Neural crest cell (in vitro differentiated cells): ENCODE measurements around the gene BEST1. TPM values are rescaled to one million over a fixed set of nuclear protein-coding genes. Genes with fewer than 3 reads are reported as not detected.

Experiments used
- DNase-seq: peaks from one replicate; pipeline ENCODE4 v3.0.0; 2021; ENCODE audit warnings: low read depth, mixed read lengths, low spot score
- H3K27ac Mint-ChIP-seq: one replicate; pipeline ENCODE4 v1.8.0; 2021; ENCODE audit warnings: mild to moderate bottlenecking, mixed read lengths; ENCODE audit not compliant: unreplicated experiment
- H3K27me3 Mint-ChIP-seq: 2 replicates; pipeline ENCODE4 v1.8.0; 2021; ENCODE audit warnings: low read depth, mild to moderate bottlenecking, mixed read lengths
- H3K36me3 Mint-ChIP-seq: 2 replicates; pipeline ENCODE4 v1.8.0; 2021; ENCODE audit warnings: low read depth, mild to moderate bottlenecking, mixed read lengths
- H3K4me1 Mint-ChIP-seq: 2 replicates; pipeline ENCODE4 v1.8.0; 2021; ENCODE audit warnings: mixed read lengths
- H3K4me3 Mint-ChIP-seq: one replicate; pipeline ENCODE4 v1.8.0; 2021; ENCODE audit warnings: mild to moderate bottlenecking, mixed read lengths
- H3K9me3 Mint-ChIP-seq: 2 replicates; pipeline ENCODE4 v1.8.0; 2021; ENCODE audit warnings: mixed read lengths
- CTCF ChIP-seq: fragments of 200-600 bp; sonication (generic); conservative IDR thresholded peaks from 2 replicates; pipeline ENCODE4 v1.5.0; 2021; ENCODE audit warnings: antibody characterized with exemption, mild to moderate bottlenecking
- total RNA-seq: library from RNA; stranded (reverse); gene quantifications from 2 replicates; pipeline ENCODE4 v1.2.1, GENCODE V29; 2021

The BEST1 gene
- total RNA-seq, 1 donor from 2014 or later = 0.96 TPM

GRCh38 chr11:61921446-61921845 lies 28.7 kb upstream of the BEST1 start:
- peaks cover 38% of the 10 kb centered on the region for H3K27me3 Mint-ChIP-seq
- no peak for TF ChIP-seq CTCF
- H3K27ac Mint-ChIP-seq = no peak overlapping the region
- H3K4me3 Mint-ChIP-seq = no peak overlapping the region
- H3K4me1 Mint-ChIP-seq = peaks cover 14% of the 10 kb centered on the region
- no peak for DNase-seq
- no peaks in the 10 kb centered on the region for H3K9me3 Mint-ChIP-seq
- no peaks in the 10 kb centered on the region for H3K36me3 Mint-ChIP-seq

- no peak overlapping the region for H3K4me3 Mint-ChIP-seq
- peaks cover 14% of the 10 kb centered on the region for H3K4me1 Mint-ChIP-seq
- H3K9me3 Mint-ChIP-seq = no peaks in the 10 kb centered on the region
- no peak overlapping the region for H3K27ac Mint-ChIP-seq
- no peak for DNase-seq
- H3K27me3 Mint-ChIP-seq = peaks cover 32% of the 10 kb centered on the region
- TF ChIP-seq CTCF = no peak
- H3K36me3 Mint-ChIP-seq = no peaks in the 10 kb centered on the region
Observed at GRCh38 chr11:61922539-61922938, 27.6 kb upstream of the BEST1 start.

- TF ChIP-seq CTCF = no peak
- H3K9me3 Mint-ChIP-seq = no peaks in the 10 kb centered on the region
- peaks cover 23% of the 10 kb centered on the region for H3K27me3 Mint-ChIP-seq
- H3K27ac Mint-ChIP-seq = no peak overlapping the region
- peaks cover 5% of the 10 kb centered on the region for H3K4me1 Mint-ChIP-seq
- H3K36me3 Mint-ChIP-seq = no peaks in the 10 kb centered on the region
- no peak overlapping the region for H3K4me3 Mint-ChIP-seq
- DNase-seq = no peak
Observed at GRCh38 chr11:61923166-61924063, 26.7 kb upstream of the BEST1 start.

GRCh38 chr11:61924064-61924455 lies 26.1 kb upstream of the BEST1 start:
- no peaks in the 10 kb centered on the region for H3K9me3 Mint-ChIP-seq
- DNase-seq = no peak
- H3K4me1 Mint-ChIP-seq = peaks cover 4% of the 10 kb centered on the region
- no peaks in the 10 kb centered on the region for H3K36me3 Mint-ChIP-seq
- TF ChIP-seq CTCF = no peak
- H3K27ac Mint-ChIP-seq = no peak overlapping the region
- H3K27me3 Mint-ChIP-seq = peaks cover 17% of the 10 kb centered on the region
- no peak overlapping the region for H3K4me3 Mint-ChIP-seq

GRCh38 chr11:61925736-61926135 lies 24.4 kb upstream of the BEST1 start:
- H3K27ac Mint-ChIP-seq = no peak overlapping the region
- H3K36me3 Mint-ChIP-seq = no peaks in the 10 kb centered on the region
- H3K4me1 Mint-ChIP-seq = peaks cover 4% of the 10 kb centered on the region
- no peak for TF ChIP-seq CTCF
- DNase-seq = no peak
- no peaks in the 10 kb centered on the region for H3K9me3 Mint-ChIP-seq
- H3K4me3 Mint-ChIP-seq = no peak overlapping the region
- peaks cover 5% of the 10 kb centered on the region for H3K27me3 Mint-ChIP-seq
